ENCODE measurements around the gene BTN2A1. TPM values are rescaled to one million over a fixed set of nuclear protein-coding genes. Genes with fewer than 3 reads are reported as not detected.

BTN2A1 gene
- total and polyA plus RNA-seq, 10 of the 15 experiments (the other 5 are each of a cell fraction or from before 2014, with no cell fraction given) = 8.2 to 28.0 (median 15.8) TPM

- Histone ChIP-seq H3K4me3 (no peak overlapping the region), H3K4me2 (ENCODE audit: control insufficient read depth, insufficient read depth) (no peak overlapping the region), H2AFZ (ENCODE audit: control insufficient read depth, low read depth, low read length) (no peak overlapping the region), H3K4me1 (ENCODE audit: control insufficient read depth, insufficient read depth, low read length) (no peaks in the 10 kb centered on the region), H3K9me3 (replicated peaks; ENCODE audit: control insufficient read depth, insufficient read depth, low read length) (no peaks in the 10 kb centered on the region; the same call in 2 of the 3 replicates), H3K79me2 (ENCODE audit: control insufficient read depth, insufficient read depth, low read length) (no peaks in the 10 kb centered on the region), H3K9ac (ENCODE audit: control insufficient read depth, insufficient read depth, low read length) (no peak overlapping the region), H3K27me3 (replicated peaks in 1 of 2; ENCODE audit: control insufficient read depth in 2 of 2, insufficient read depth in 2 of 2, low read length in 1 of 2) (no peaks in the 10 kb centered on the region), H3K27ac (ENCODE audit: control insufficient read depth, insufficient read depth) (no peak overlapping the region), H4K20me1 (ENCODE audit: control insufficient read depth, insufficient read depth) (no peaks in the 10 kb centered on the region), H3K36me3 (ENCODE audit: control insufficient read depth in 2 of 2, insufficient read depth in 2 of 2, low read length in 1 of 2) (no peaks in the 10 kb centered on the region; a peak in 2 of 4 replicates)
- in situ Hi-C loops (cut with MboI) = no loop called here
- WGBS (ENCODE audit: insufficient coverage, insufficient replicate concordance, low lambda C conversion rate, missing lambda C conversion rate) = 97% methylated on average over 2 of the region's 2 CpGs
- CTCF ChIA-PET = no interaction called here
- no peak for FAIRE-seq
- SMC1A ChIA-PET (ENCODE audit: uncharacterized antibody, unreplicated experiment) = interaction anchor here (0.5 kb wide), 1 partner anchor 142 kb away, joined by 3 read pairs; no protein-coding TSS in a partner anchor
- DNase-seq (ENCODE audit: low read depth, low spot score) = no peak
- POLR2A ChIA-PET = interaction anchor here (0.8 kb wide), 1 partner anchor 12 kb away, joined by 4 read pairs; the partner anchor contains the start of gene BTN3A3
- RAD21 ChIA-PET (ENCODE audit: unreplicated experiment) = no interaction called here
- intact Hi-C loops (cut with micrococcal nuclease; ENCODE audit: unreplicated experiment) = no loop called here
- no TSS peak for BruUV-seq (replicated peaks)
- ATAC-seq = no peak
- TF ChIP-seq ZNF24 (IDR thresholded peaks at IDR 0.05) = no peak
- TF ChIP-seq TBL1XR1 (IDR thresholded peaks at IDR 0.05; ENCODE audit: low read depth, low read length) = no peak
- TF ChIP-seq, protein P1, sequence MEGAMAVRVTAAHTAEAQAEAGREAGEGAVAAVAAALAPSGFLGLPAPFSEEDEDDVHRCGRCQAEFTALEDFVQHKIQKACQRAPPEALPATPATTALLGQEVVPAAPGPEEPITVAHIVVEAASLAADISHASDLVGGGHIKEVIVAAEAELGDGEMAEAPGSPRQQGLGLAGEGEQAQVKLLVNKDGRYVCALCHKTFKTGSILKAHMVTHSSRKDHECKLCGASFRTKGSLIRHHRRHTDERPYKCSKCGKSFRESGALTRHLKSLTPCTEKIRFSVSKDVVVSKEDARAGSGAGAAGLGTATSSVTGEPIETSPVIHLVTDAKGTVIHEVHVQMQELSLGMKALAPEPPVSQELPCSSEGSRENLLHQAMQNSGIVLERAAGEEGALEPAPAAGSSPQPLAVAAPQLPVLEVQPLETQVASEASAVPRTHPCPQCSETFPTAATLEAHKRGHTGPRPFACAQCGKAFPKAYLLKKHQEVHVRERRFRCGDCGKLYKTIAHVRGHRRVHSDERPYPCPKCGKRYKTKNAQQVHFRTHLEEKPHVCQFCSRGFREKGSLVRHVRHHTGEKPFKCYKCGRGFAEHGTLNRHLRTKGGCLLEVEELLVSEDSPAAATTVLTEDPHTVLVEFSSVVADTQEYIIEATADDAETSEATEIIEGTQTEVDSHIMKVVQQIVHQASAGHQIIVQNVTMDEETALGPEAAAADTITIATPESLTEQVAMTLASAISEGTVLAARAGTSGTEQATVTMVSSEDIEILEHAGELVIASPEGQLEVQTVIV (IDR thresholded peaks at IDR 0.05; ENCODE audit: borderline replicate concordance, partially characterized antibody) = no peak
- TF ChIP-seq ZSCAN29 (IDR thresholded peaks at IDR 0.05) = no peak
- no peak for TF ChIP-seq NFYA (IDR thresholded peaks at IDR 0.05; ENCODE audit: borderline replicate concordance, low read depth, low read length)
- TF ChIP-seq ZNF384 (IDR thresholded peaks at IDR 0.05; ENCODE audit: borderline replicate concordance, low read depth, low read length) = no peak
- TF ChIP-seq CBX3 (IDR thresholded peaks at IDR 0.05; ENCODE audit: borderline replicate concordance, low read depth) = no peak
- TF ChIP-seq NRF1 (conservative IDR thresholded peaks at IDR 0.05; ENCODE audit: low read depth, low read length) = no peak
- no peak for TF ChIP-seq PAX5 (IDR thresholded peaks at IDR 0.05; ENCODE audit: borderline replicate concordance, low read depth, low read length)
- TF ChIP-seq, protein P2, sequence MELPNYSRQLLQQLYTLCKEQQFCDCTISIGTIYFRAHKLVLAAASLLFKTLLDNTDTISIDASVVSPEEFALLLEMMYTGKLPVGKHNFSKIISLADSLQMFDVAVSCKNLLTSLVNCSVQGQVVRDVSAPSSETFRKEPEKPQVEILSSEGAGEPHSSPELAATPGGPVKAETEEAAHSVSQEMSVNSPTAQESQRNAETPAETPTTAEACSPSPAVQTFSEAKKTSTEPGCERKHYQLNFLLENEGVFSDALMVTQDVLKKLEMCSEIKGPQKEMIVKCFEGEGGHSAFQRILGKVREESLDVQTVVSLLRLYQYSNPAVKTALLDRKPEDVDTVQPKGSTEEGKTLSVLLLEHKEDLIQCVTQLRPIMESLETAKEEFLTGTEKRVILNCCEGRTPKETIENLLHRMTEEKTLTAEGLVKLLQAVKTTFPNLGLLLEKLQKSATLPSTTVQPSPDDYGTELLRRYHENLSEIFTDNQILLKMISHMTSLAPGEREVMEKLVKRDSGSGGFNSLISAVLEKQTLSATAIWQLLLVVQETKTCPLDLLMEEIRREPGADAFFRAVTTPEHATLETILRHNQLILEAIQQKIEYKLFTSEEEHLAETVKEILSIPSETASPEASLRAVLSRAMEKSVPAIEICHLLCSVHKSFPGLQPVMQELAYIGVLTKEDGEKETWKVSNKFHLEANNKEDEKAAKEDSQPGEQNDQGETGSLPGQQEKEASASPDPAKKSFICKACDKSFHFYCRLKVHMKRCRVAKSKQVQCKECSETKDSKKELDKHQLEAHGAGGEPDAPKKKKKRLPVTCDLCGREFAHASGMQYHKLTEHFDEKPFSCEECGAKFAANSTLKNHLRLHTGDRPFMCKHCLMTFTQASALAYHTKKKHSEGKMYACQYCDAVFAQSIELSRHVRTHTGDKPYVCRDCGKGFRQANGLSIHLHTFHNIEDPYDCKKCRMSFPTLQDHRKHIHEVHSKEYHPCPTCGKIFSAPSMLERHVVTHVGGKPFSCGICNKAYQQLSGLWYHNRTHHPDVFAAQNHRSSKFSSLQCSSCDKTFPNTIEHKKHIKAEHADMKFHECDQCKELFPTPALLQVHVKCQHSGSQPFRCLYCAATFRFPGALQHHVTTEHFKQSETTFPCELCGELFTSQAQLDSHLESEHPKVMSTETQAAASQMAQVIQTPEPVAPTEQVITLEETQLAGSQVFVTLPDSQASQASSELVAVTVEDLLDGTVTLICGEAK (IDR thresholded peaks at IDR 0.05; ENCODE audit: borderline replicate concordance) = no peak
- no peak for TF ChIP-seq SREBF1 (IDR thresholded peaks at IDR 0.05; ENCODE audit: low read length)
- no peak for TF ChIP-seq YBX1 (IDR thresholded peaks at IDR 0.05)
- TF ChIP-seq, protein P3, sequence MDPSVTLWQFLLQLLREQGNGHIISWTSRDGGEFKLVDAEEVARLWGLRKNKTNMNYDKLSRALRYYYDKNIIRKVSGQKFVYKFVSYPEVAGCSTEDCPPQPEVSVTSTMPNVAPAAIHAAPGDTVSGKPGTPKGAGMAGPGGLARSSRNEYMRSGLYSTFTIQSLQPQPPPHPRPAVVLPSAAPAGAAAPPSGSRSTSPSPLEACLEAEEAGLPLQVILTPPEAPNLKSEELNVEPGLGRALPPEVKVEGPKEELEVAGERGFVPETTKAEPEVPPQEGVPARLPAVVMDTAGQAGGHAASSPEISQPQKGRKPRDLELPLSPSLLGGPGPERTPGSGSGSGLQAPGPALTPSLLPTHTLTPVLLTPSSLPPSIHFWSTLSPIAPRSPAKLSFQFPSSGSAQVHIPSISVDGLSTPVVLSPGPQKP (IDR thresholded peaks at IDR 0.05; ENCODE audit: low read depth, low read length) = no peak
- no peak for TF ChIP-seq SKIL (IDR thresholded peaks at IDR 0.05; ENCODE audit: low read depth, poor library complexity, severe bottlenecking)
- no peak for TF ChIP-seq MAX (IDR thresholded peaks at IDR 0.05; ENCODE audit: low read depth, low read length)
Observed at GRCh38 chr6:26428206-26428605, 29.5 kb upstream of the BTN2A1 start.

Data from GM12878 (cell line).